Kidney capillary endothelial cell (primary cell): ENCODE results near the gene THAP11.
"Not testable (repeated sequence)": the region's sequence is repeated elsewhere in the genome, so short reads cannot be mapped to it uniquely, and the experiment has no call there.

ENCODE experiments used
- DNase-seq: peaks from one replicate; pipeline ENCODE4 v3.0.0-alpha.2; 2018; ENCODE audit warnings: low spot score

Gene THAP11

GRCh38 chr16:67837190-67837589 is 4.9 kb upstream of the THAP11 start:
- DNase-seq = not testable (repeated sequence)

GRCh38 chr16:67837811-67838210 is 4.3 kb upstream of the THAP11 start:
- DNase-seq = no peak

GRCh38 chr16:67841198-67841815 is 813 bp upstream of the THAP11 start:
- DNase-seq = no peak

- peak; percentile 35 for DNase-seq
These were observed 606 bp downstream of the THAP11 start for GRCh38 chr16:67842509-67843342.

GRCh38 chr16:67843343-67843765 is 1.2 kb downstream of the THAP11 start:
- no peak for DNase-seq

- DNase-seq = no peak
These were observed 2.4 kb downstream of the THAP11 start for GRCh38 chr16:67844497-67844896.

DNA sequence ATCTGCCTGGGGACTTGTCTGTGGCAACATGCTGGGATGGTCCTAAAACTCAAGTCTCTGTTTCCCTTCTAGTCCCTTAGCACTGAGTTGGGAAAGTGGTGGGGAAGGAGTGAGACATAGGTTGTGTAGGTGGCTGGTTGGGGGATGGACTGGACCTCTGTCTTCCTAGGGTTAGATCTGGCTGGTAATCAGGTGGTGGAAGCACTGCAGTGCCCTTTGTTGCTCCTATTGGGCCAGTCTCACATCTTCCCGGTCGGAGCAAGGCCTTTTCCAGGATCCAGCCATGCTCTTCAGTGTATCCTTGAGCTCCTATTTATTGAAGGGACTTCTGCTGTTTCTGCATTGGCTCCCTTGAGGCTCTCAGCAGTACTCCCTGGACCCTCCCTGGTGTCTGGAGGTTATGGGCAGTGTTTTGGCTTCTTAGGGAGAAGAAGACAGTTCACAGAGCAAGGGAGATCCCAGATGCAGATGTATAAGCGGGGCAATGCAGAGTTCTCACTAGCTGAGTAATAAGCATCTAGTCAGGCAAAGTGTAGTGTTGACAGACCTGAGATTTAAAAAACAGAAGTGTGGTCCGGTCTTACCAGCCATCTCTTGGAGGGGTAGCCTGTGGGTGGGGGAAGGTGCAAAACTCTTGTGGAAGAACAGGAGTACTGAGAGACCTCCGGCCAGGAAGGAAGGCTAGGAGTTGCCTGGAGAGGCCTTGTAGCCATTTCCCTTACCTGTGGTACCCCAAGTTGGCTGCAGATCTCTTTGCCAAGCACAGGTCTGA is 3.4 kb downstream of the THAP11 start:
- DNase-seq = no peak

- DNase-seq = no peak
These were observed 3.9 kb downstream of the THAP11 start for GRCh38 chr16:67846063-67846319.

GRCh38 chr16:67846320-67847063 is 4.4 kb downstream of the THAP11 start, which contains the start of gene NUTF2:
NUTF2 (plus strand) TSS chr16:67846933; CDS start chr16:67865131, 18,198 bp downstream.
- DNase-seq = peak; percentile 88

- DNase-seq = peak; percentile 52
These were observed 5.1 kb downstream of the THAP11 start, which contains the start of gene CENPT for GRCh38 chr16:67847064-67847861. CENPT (minus strand) TSS chr16:67847693; CDS start chr16:67833859, 13,834 bp downstream.

DNA sequence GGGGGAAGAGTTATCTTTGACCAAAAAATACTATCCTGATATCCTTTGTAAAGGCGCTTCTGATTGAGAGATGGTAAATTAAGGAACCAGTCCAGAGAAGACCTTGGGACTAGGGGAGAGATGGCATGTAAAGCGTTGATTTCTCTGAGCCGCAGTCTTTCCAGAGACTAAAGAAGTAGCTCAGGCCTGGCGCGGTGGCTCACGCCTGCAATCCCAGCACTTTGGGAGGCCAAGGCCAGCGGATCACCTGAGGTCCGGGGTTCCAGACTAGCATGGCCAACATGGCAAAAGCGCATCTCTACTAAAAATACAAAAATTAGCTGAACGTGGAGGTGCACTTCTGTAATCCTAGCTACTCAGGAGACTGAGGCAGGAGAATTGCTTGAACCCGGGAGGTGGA is 6.0 kb downstream of the THAP11 start:
- no peak for DNase-seq

- no peak for DNase-seq
These were observed 11.6 kb downstream of the THAP11 start for GRCh38 chr16:67853670-67854069.

GRCh38 chr16:67855789-67856188 is 13.7 kb downstream of the THAP11 start:
- no peak for DNase-seq

GRCh38 chr16:67856927-67857546 is 14.9 kb downstream of the THAP11 start:
- DNase-seq = no peak

GRCh38 chr16:67857547-67858233 is 15.6 kb downstream of the THAP11 start:
- peak; percentile 90 for DNase-seq

- no peak for DNase-seq
These were observed 16.4 kb downstream of the THAP11 start for GRCh38 chr16:67858500-67858899.

- DNase-seq = no peak
These were observed 18.7 kb downstream of the THAP11 start for GRCh38 chr16:67860589-67861398.

- no peak for DNase-seq
These were observed 19.8 kb downstream of the THAP11 start for GRCh38 chr16:67861877-67862276.
